Aorta (tissue), 5 donors: ENCODE results near the gene DNAI2. TPM values are rescaled to one million over a fixed set of nuclear protein-coding genes. Genes with fewer than 3 reads are reported as not detected.
A peak's percentile ranks its signal among the peaks of the same experiment; 100 is the strongest.

ENCODE experiments used
- ATAC-seq: fragments of 200-7000 bp; cut with Tn5 transposase; one replicate; pipeline ENCODE4 v1.9.1; 2022; ENCODE audit warnings: moderate library complexity; ENCODE audit not compliant: low FRiP score
- DNase-seq, 2 donors: peaks; one replicate each; pipeline ENCODE4 v3.0.0-alpha.2; 2020
- H3K27ac ChIP-seq, 2 donors: one replicate each; pipeline ENCODE4 v1.5.1; 2013; ENCODE audit warnings: low read length in 2 of 2, mild to moderate bottlenecking in 2 of 2, moderate library complexity in 2 of 2, control low read depth in 1 of 2, inconsistent platforms in 1 of 2, low read depth in 1 of 2
- H3K27me3 ChIP-seq, 2 donors: one replicate each; pipeline ENCODE4 v1.6.1; 2013; ENCODE audit warnings: control low read depth in 1 of 2, low read length in 1 of 2, mild to moderate bottlenecking in 1 of 2, moderate library complexity in 1 of 2; ENCODE audit not compliant: insufficient read depth in 2 of 2, control insufficient read depth in 1 of 2
- H3K36me3 ChIP-seq, 2 donors: one replicate each; pipeline ENCODE4 v1.6.1; 2013; ENCODE audit warnings: control low read depth in 1 of 2, low read length in 1 of 2, mild to moderate bottlenecking in 1 of 2; ENCODE audit not compliant: insufficient read depth in 2 of 2, control insufficient read depth in 1 of 2
- H3K4me1 ChIP-seq, 2 donors: one replicate each; pipeline ENCODE4 v1.6.1; 2013; ENCODE audit warnings: low read length in 2 of 2, control low read depth in 1 of 2, mild to moderate bottlenecking in 1 of 2, moderate library complexity in 1 of 2; ENCODE audit not compliant: insufficient read depth in 2 of 2, control insufficient read depth in 1 of 2
- H3K4me3 ChIP-seq, 2 donors: one replicate each; pipeline ENCODE4 v1.5.1; 2013; ENCODE audit warnings: low read length in 2 of 2, control low read depth in 1 of 2, mild to moderate bottlenecking in 1 of 2
- H3K9me3 ChIP-seq: one replicate; pipeline ENCODE4 v1.6.1; 2013; ENCODE audit warnings: mild to moderate bottlenecking, low read length; ENCODE audit not compliant: control insufficient read depth
- WGBS, 2 donors: extraction: QIAGEN DNeasy Blood & Tissue Kit; methylation state at CpG; one replicate each; pipeline ENCODE4 v1.1.7; 2013; 5-methylcytosine and 5-hydroxymethylcytosine counted together
- intact Hi-C, 2 donors: fragments of 100-400 bp; cut with DNase I; formaldehyde crosslinking; loops; one replicate each; pipeline versions ENCODE4 v1.14.2 to v1.15.0; 2022
- polyA plus RNA-seq, 2 donors: library from polyadenylated mRNA; stranded (reverse); fragments of 200-250 nt; gene quantifications; one replicate each; pipeline ENCODE4 v1.2.3, GENCODE V29; 2013
- total RNA-seq, 2 donors: library from RNA; stranded (reverse); fragmentation: NEBNext Ultra II Directional; extraction: Animal tissue kit (Norgen Biotek cat#: 25700); gene quantifications; one replicate each; pipeline ENCODE4 v1.2.1, GENCODE V29; 2021
- donor health status: healthy with polysubstance abuse.
- donor health status: Bipolar disorder and iron deficiency.
- donor health status: DM: no; HTN: no; CAD: no.
- donor health status: DM: no; HTN: no; CAD: no.
- donor health status: DM: yes; HTN: yes; CAD: no.

Gene DNAI2
- total and polyA plus RNA-seq, 4 donors: not detected

- ATAC-seq: no peak
- WGBS, 2 donors: 89 to 92% methylated on average over 8 of the region's 8 CpGs
- no peak for DNase-seq
- Histone ChIP-seq H3K27ac (no peak overlapping the region), H3K4me3 (no peak overlapping the region), H3K4me1 (no peaks in the 10 kb centered on the region), H3K9me3 (no peaks in the 10 kb centered on the region), H3K36me3 (peaks cover 0 to 2% of the 10 kb centered on the region in 2 donors), H3K27me3 (no peaks in the 10 kb centered on the region)
- intact Hi-C loops: no loop called here
These were observed 40.1 kb upstream of the DNAI2 start for GRCh38 chr17:74233937-74234336.

- Histone ChIP-seq H3K9me3 (no peaks in the 10 kb centered on the region), H3K4me3 (no peak overlapping the region), H3K27ac (no peak overlapping the region), H3K4me1 (no peaks in the 10 kb centered on the region), H3K27me3 (no peaks in the 10 kb centered on the region), H3K36me3 (peaks cover 0 to 2% of the 10 kb centered on the region in 2 donors)
- DNase-seq: no peak
- intact Hi-C loops: no loop called here
- 86 to 97% methylated on average over 1 of the region's 1 CpG for WGBS, 2 donors
- ATAC-seq: no peak
These were observed 39.5 kb upstream of the DNAI2 start for GRCh38 chr17:74234486-74234885.

- intact Hi-C loops: no loop called here
- H3K27ac ChIP-seq: no peak overlapping the region
These were observed 38.9 kb upstream of the DNAI2 start for GRCh38 chr17:74235040-74235581.

GRCh38 chr17:74235911-74236371 lies 38.1 kb upstream of the DNAI2 start:
- no peaks in the 10 kb centered on the region for H3K9me3 ChIP-seq
- H3K27ac ChIP-seq: no peak overlapping the region
- peaks cover 0 to under 1% of the 10 kb centered on the region in 2 donors for H3K36me3 ChIP-seq
- intact Hi-C loops: no loop called here
- ATAC-seq (no peak), DNase-seq (no peak)
- H3K4me1 ChIP-seq: no peaks in the 10 kb centered on the region
- no peak overlapping the region for H3K4me3 ChIP-seq
- WGBS, 2 donors: 64 to 72% methylated on average over 8 of the region's 8 CpGs
- H3K27me3 ChIP-seq: no peaks in the 10 kb centered on the region

More at GRCh38 chr17:74235040-74235581, 38.9 kb upstream of the DNAI2 start:
- WGBS, 2 donors: 59 to 67% methylated on average over 19 of the region's 19 CpGs
- no peak for ATAC-seq
- no peak overlapping the region for H3K4me3 ChIP-seq
- no peaks in the 10 kb centered on the region for H3K27me3 ChIP-seq
- H3K4me1 ChIP-seq: no peaks in the 10 kb centered on the region
- no peak for DNase-seq
- no peaks in the 10 kb centered on the region for H3K9me3 ChIP-seq
- peaks cover 0 to 2% of the 10 kb centered on the region in 2 donors for H3K36me3 ChIP-seq

- Histone ChIP-seq H3K4me3 (no peak overlapping the region), H3K36me3 (no peaks in the 10 kb centered on the region), H3K4me1 (no peaks in the 10 kb centered on the region), H3K27me3 (no peaks in the 10 kb centered on the region), H3K27ac (no peak overlapping the region), H3K9me3 (no peaks in the 10 kb centered on the region)
- 88 to 89% methylated on average over 12 of the region's 12 CpGs for WGBS, 2 donors
- ATAC-seq (no peak), DNase-seq (no peak)
- intact Hi-C loops: no loop called here
These were observed 36.7 kb upstream of the DNAI2 start for GRCh38 chr17:74237321-74237720.

- peak; percentile 12 for ATAC-seq
- DNase-seq: peak in 1 of 2 donors; percentile 87
- no peaks in the 10 kb centered on the region for H3K4me1 ChIP-seq
- H3K4me3 ChIP-seq: no peak overlapping the region
- intact Hi-C loops: no loop called here
- H3K27me3 ChIP-seq: no peaks in the 10 kb centered on the region
- 78% methylated on average over 10 of the region's 10 CpGs for WGBS, 2 donors
- no peaks in the 10 kb centered on the region for H3K36me3 ChIP-seq
- no peak overlapping the region for H3K27ac ChIP-seq
- no peaks in the 10 kb centered on the region for H3K9me3 ChIP-seq
These were observed 34.9 kb upstream of the DNAI2 start for GRCh38 chr17:74239172-74239571.

GRCh38 chr17:74240618-74241205 lies 33.3 kb upstream of the DNAI2 start:
- no peaks in the 10 kb centered on the region for H3K4me1 ChIP-seq
- DNase-seq: no peak
- no peak overlapping the region for H3K27ac ChIP-seq
- ATAC-seq: peak; percentile 50
- intact Hi-C loops: no loop called here
- no peaks in the 10 kb centered on the region for H3K9me3 ChIP-seq
- 50 to 58% methylated on average over 11 of the region's 11 CpGs for WGBS, 2 donors
- H3K27me3 ChIP-seq: no peaks in the 10 kb centered on the region
- H3K36me3 ChIP-seq: no peaks in the 10 kb centered on the region
- H3K4me3 ChIP-seq: no peak overlapping the region

GRCh38 chr17:74241431-74241830 lies 32.6 kb upstream of the DNAI2 start:
- intact Hi-C loops: no loop called here
- H3K4me1 ChIP-seq: no peaks in the 10 kb centered on the region
- WGBS, 2 donors: 41 to 44% methylated on average over 10 of the region's 10 CpGs
- ATAC-seq: no peak
- H3K27ac ChIP-seq: no peak overlapping the region
- no peaks in the 10 kb centered on the region for H3K27me3 ChIP-seq
- no peak overlapping the region for H3K4me3 ChIP-seq
- no peaks in the 10 kb centered on the region for H3K36me3 ChIP-seq
- H3K9me3 ChIP-seq: no peaks in the 10 kb centered on the region
- peak in 1 of 2 donors; percentile 79 for DNase-seq

GRCh38 chr17:74241847-74242246 lies 32.2 kb upstream of the DNAI2 start:
- Histone ChIP-seq H3K27ac (no peak overlapping the region), H3K4me3 (no peak overlapping the region), H3K4me1 (no peaks in the 10 kb centered on the region), H3K9me3 (no peaks in the 10 kb centered on the region), H3K36me3 (no peaks in the 10 kb centered on the region), H3K27me3 (no peaks in the 10 kb centered on the region)
- 76 to 91% methylated on average over 2 of the region's 2 CpGs for WGBS, 2 donors
- ATAC-seq (no peak), DNase-seq (no peak)
- intact Hi-C loops: no loop called here
